ENCODE results near the gene AUP1. TPM values are rescaled to one million over a fixed set of nuclear protein-coding genes. Genes with fewer than 3 reads are reported as not detected.

Gene AUP1
- total RNA-seq, 2 donors from 2014 or later = 55.2 to 80.9 TPM

GRCh38 chr2:74525717-74526648, 3.5 kb downstream of the AUP1 start, which contains the start of gene DQX1:
Gene DQX1, minus strand, starts transcription at chr2:74526231. Its CDS starts 502 bp downstream, at chr2:74525729.
- H3K27me3 ChIP-seq = no peaks in the 10 kb centered on the region
- H3K4me3 ChIP-seq = no peak within 1 kb of the TSS
- H3K9me3 ChIP-seq = no peaks in the 10 kb centered on the region
- peaks cover 0 to 20% of the 10 kb centered on the region in 2 donors for H3K4me1 ChIP-seq
- H3K36me3 ChIP-seq = peaks cover 22% of the 10 kb centered on the region
- no peak for DNase-seq (ENCODE audit: low spot score)
- no peak for TF ChIP-seq CTCF (IDR thresholded peaks at IDR 0.05)
- no peak within 1 kb of the TSS for H3K27ac ChIP-seq

- no peak overlapping the region for H3K4me3 ChIP-seq
- no peaks in the 10 kb centered on the region for H3K9me3 ChIP-seq
- H3K27me3 ChIP-seq = no peaks in the 10 kb centered on the region
- TF ChIP-seq CTCF (IDR thresholded peaks at IDR 0.05) = no peak
- peaks cover 0 to 15% of the 10 kb centered on the region in 2 donors for H3K4me1 ChIP-seq
- H3K27ac ChIP-seq = no peak overlapping the region
- H3K36me3 ChIP-seq = peaks cover 22% of the 10 kb centered on the region
- DNase-seq (ENCODE audit: low spot score) = no peak
These were observed 4.4 kb downstream of the AUP1 start for GRCh38 chr2:74524955-74525716.

- DNase-seq (ENCODE audit: low spot score) = no peak
- no peak for TF ChIP-seq CTCF (IDR thresholded peaks at IDR 0.05)
- Histone ChIP-seq H3K4me3 (no peak overlapping the region), H3K9me3 (no peaks in the 10 kb centered on the region), H3K27ac (no peak overlapping the region), H3K4me1 (peaks cover 0 to 14% of the 10 kb centered on the region in 2 donors), H3K27me3 (peaks cover 0 to 4% of the 10 kb centered on the region in 2 donors), H3K36me3 (peaks cover 22% of the 10 kb centered on the region)
These were observed 5.5 kb downstream of the AUP1 start for GRCh38 chr2:74524005-74524404.

DNA sequence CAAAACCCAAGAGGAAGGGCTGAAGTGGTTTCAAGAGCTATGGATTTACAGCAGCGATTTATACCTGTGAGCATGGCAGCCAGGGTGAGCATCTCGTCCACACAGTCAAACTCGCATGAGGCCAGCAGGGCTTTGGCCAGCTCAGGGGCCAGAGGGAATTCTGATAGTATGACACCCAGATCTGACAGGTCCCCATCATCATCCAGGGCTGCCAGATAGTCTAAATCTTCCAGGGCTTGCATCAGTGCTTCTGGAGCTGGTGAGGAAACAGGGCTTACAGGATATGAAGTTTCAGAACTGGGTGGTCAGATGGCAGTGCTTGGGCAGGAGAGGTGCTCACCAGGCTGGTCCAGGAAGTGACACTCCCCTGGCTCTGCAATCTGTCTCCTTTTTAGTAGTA, 7.0 kb downstream of the AUP1 start:
- Histone ChIP-seq H3K4me1 (no peaks in the 10 kb centered on the region), H3K27ac (no peak overlapping the region), H3K9me3 (no peaks in the 10 kb centered on the region), H3K4me3 (no peak overlapping the region), H3K27me3 (peaks cover 4 to 8% of the 10 kb centered on the region in 2 donors), H3K36me3 (peaks cover 15% of the 10 kb centered on the region)
- TF ChIP-seq CTCF (IDR thresholded peaks at IDR 0.05) = no peak
- no peak for DNase-seq (ENCODE audit: low spot score)

GRCh38 chr2:74516650-74517049, 12.9 kb downstream of the AUP1 start:
- H3K4me3 ChIP-seq = peak overlapping the region in 1 of 2 donors; percentile 44

More at GRCh38 chr2:74516650-74517049, 12.9 kb downstream of the AUP1 start:
- Histone ChIP-seq H3K36me3 (no peaks in the 10 kb centered on the region), H3K27ac (no peak overlapping the region), H3K4me1 (peaks cover 0 to 31% of the 10 kb centered on the region in 2 donors), H3K9me3 (no peaks in the 10 kb centered on the region), H3K27me3 (peaks cover 42 to 63% of the 10 kb centered on the region in 2 donors)
- TF ChIP-seq CTCF (IDR thresholded peaks at IDR 0.05) = no peak
- DNase-seq (ENCODE audit: low spot score) = no peak
